Measurements from ENCODE around the gene DDR2.

DDR2 gene

DNA sequence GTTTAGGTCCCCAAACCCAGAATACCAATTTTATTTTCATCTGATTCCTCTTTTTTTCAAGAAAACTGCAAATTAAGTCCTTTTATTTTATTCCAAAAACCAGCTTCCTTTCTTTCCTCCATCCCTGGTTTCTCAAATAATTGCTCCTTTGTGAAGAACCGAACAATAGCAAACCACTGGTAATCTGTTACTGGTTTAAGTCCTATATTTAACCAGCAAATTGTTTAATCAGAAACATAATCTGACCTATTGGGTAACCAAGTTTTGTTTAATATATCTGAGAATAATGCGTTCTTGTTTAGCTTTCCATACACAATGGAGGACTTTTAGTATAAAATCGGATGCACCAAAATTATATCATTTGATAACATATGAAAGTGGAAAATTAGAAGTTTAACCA, 13.2 kb upstream of the DDR2 start:
- no peak overlapping the region for H3K27ac ChIP-seq
- TF ChIP-seq ZFX (IDR thresholded peaks at IDR 0.05), result no peak
- TF ChIP-seq, protein P1, sequence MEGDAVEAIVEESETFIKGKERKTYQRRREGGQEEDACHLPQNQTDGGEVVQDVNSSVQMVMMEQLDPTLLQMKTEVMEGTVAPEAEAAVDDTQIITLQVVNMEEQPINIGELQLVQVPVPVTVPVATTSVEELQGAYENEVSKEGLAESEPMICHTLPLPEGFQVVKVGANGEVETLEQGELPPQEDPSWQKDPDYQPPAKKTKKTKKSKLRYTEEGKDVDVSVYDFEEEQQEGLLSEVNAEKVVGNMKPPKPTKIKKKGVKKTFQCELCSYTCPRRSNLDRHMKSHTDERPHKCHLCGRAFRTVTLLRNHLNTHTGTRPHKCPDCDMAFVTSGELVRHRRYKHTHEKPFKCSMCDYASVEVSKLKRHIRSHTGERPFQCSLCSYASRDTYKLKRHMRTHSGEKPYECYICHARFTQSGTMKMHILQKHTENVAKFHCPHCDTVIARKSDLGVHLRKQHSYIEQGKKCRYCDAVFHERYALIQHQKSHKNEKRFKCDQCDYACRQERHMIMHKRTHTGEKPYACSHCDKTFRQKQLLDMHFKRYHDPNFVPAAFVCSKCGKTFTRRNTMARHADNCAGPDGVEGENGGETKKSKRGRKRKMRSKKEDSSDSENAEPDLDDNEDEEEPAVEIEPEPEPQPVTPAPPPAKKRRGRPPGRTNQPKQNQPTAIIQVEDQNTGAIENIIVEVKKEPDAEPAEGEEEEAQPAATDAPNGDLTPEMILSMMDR (conservative IDR thresholded peaks at IDR 0.05), result no peak

GRCh38 chr1:162621256-162621655, 11.0 kb upstream of the DDR2 start:
- TF ChIP-seq ZFX (IDR thresholded peaks at IDR 0.05), result no peak
- TF ChIP-seq, protein P1 (conservative IDR thresholded peaks at IDR 0.05), result no peak

GRCh38 chr1:162625679-162626078, 6.6 kb upstream of the DDR2 start:
- no peak for TF ChIP-seq ZFX (IDR thresholded peaks at IDR 0.05)
- TF ChIP-seq, protein P1 (conservative IDR thresholded peaks at IDR 0.05), result no peak
- H3K27ac ChIP-seq, result no peak overlapping the region

More at GRCh38 chr1:162621256-162621655, 11.0 kb upstream of the DDR2 start:
- H3K27ac ChIP-seq, result no peak overlapping the region

GRCh38 chr1:162626094-162626493, 6.2 kb upstream of the DDR2 start:
- H3K27ac ChIP-seq, result no peak overlapping the region
- TF ChIP-seq ZFX (IDR thresholded peaks at IDR 0.05), result no peak
- TF ChIP-seq, protein P1 (conservative IDR thresholded peaks at IDR 0.05), result no peak

- no peak overlapping the region for H3K27ac ChIP-seq
- TF ChIP-seq, protein P1 (conservative IDR thresholded peaks at IDR 0.05), result no peak
- TF ChIP-seq ZFX (IDR thresholded peaks at IDR 0.05), result no peak
These were observed 5.5 kb upstream of the DDR2 start for GRCh38 chr1:162626761-162627160.

DNA sequence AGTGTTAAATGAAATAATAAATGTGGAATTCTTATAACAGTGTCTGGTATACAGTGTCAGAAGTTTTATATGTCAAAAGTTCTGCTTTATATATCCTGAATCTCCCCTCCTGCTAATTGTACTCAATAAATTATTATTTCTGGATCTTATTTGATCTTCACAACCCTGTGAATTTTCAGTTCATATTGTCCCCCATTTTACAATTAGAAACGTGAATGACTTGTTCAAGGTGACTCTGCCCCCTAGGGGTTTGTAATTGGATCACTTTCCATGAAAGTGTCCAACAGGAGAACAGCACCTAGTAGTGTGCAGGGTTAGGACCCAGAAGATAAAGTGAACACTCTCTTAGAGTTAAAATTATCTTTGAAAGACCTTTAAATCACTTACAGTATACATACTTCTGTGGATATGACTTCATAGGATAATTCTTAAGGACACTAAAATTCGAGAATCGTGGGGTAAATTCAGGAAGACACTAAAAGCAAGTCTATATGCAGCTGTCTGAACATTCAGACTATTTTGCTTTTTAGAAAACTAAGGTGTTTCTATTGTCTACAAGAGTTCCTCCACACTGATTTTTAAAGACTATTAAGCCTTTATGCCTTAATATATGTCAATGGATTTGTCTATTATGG, 4.5 kb upstream of the DDR2 start:
- no peak for TF ChIP-seq ZFX (IDR thresholded peaks at IDR 0.05)
- TF ChIP-seq, protein P1 (conservative IDR thresholded peaks at IDR 0.05), result peak; percentile 81
- no peak overlapping the region for H3K27ac ChIP-seq

DNA sequence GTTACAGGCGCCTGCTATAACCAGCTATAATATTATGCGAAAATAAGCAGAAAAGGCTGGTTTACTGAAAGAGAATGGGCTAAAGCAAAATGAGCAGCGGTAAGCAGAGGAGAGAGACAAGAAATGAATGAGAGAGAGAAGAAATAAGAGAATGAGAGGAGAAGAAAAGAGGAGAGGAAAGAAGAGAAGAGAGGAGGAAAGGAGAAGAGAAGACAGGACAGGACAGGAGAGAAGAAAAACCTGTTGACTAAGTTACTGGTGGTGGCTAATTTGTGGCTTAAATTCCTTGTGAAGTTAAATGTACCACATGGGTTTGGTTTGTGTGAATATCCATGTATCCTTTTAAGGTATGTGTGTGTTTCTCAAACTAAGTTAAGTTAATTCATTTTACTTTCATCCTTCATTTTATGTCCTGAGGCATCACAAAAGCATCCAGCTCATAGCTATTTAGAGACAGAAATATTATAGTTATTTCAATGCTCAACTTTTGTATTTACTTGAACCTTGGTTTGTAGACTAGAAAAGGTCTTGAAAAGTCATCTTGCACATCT, 3.1 kb upstream of the DDR2 start:
- TF ChIP-seq ZFX (IDR thresholded peaks at IDR 0.05), result no peak
- TF ChIP-seq, protein P1 (conservative IDR thresholded peaks at IDR 0.05), result no peak
- no peak overlapping the region for H3K27ac ChIP-seq

All from C4-2B (cell line).